GM18870 (cell line): ENCODE results near the gene SORCS1.
A peak's percentile ranks its signal among the peaks of the same experiment; 100 is the strongest.

ENCODE experiments used
- ATAC-seq: cut with Tn5 transposase; IDR thresholded peaks from one replicate; pipeline ENCODE4 v1.9.1; 2021; ENCODE audit warnings: moderate library complexity; ENCODE audit not compliant: unreplicated experiment

Gene SORCS1

GRCh38 chr10:106764360-106764759 is 400.1 kb downstream of the SORCS1 start:
- no peak for ATAC-seq

GRCh38 chr10:106761906-106762305 is 402.6 kb downstream of the SORCS1 start:
- no peak for ATAC-seq

GRCh38 chr10:106757521-106757920 is 407.0 kb downstream of the SORCS1 start:
- no peak for ATAC-seq

- no peak for ATAC-seq
These were observed 413.4 kb downstream of the SORCS1 start for GRCh38 chr10:106751091-106751490.

- ATAC-seq = no peak
These were observed 417.6 kb downstream of the SORCS1 start for GRCh38 chr10:106746868-106747267.

GRCh38 chr10:106741006-106741530 is 423.4 kb downstream of the SORCS1 start:
- no peak for ATAC-seq

GRCh38 chr10:106740071-106740470 is 424.4 kb downstream of the SORCS1 start:
- no peak for ATAC-seq

GRCh38 chr10:106734220-106734619 is 430.3 kb downstream of the SORCS1 start:
- peak; percentile 47 for ATAC-seq

GRCh38 chr10:106728232-106728631 is 436.3 kb downstream of the SORCS1 start:
- no peak for ATAC-seq

- no peak for ATAC-seq
These were observed 437.3 kb downstream of the SORCS1 start for GRCh38 chr10:106727170-106727569.

GRCh38 chr10:106722524-106722923 is 442.0 kb downstream of the SORCS1 start:
- ATAC-seq = no peak

GRCh38 chr10:106720683-106721082 is 443.8 kb downstream of the SORCS1 start:
- no peak for ATAC-seq

- ATAC-seq = no peak
These were observed 448.1 kb downstream of the SORCS1 start for GRCh38 chr10:106716381-106716780.

- no peak for ATAC-seq
These were observed 449.6 kb downstream of the SORCS1 start for GRCh38 chr10:106714734-106715555.

- ATAC-seq = no peak
These were observed 450.7 kb downstream of the SORCS1 start for GRCh38 chr10:106713846-106714245.

GRCh38 chr10:106712988-106713387 is 451.5 kb downstream of the SORCS1 start:
- peak; percentile 65 for ATAC-seq

GRCh38 chr10:106711313-106711906 is 453.1 kb downstream of the SORCS1 start:
- ATAC-seq = peak; percentile 70

- no peak for ATAC-seq
These were observed 456.0 kb downstream of the SORCS1 start for GRCh38 chr10:106708506-106708905.

- no peak for ATAC-seq
These were observed 456.8 kb downstream of the SORCS1 start for GRCh38 chr10:106707657-106708056.

- no peak for ATAC-seq
These were observed 458.4 kb downstream of the SORCS1 start for GRCh38 chr10:106706127-106706526.

GRCh38 chr10:106705681-106706100 is 458.8 kb downstream of the SORCS1 start:
- peak; percentile 63 for ATAC-seq

GRCh38 chr10:106696239-106696638 is 468.3 kb downstream of the SORCS1 start:
- no peak for ATAC-seq
